ENCODE data around the gene WNK2.
A peak's percentile ranks its signal among the peaks of the same experiment; 100 is the strongest.

WNK2 gene

GRCh38 chr9:93185266-93186214 lies 1.6 kb downstream of the WNK2 start:
- Mint-ChIP-seq H3K4me3 (peak overlapping the region in 1 of 2 donors; percentile 30), H3K4me1 (peaks cover 6 to 8% of the 10 kb centered on the region in 2 donors), H3K27me3 (peaks cover 45 to 56% of the 10 kb centered on the region in 2 donors), H3K9me3 (no peaks in the 10 kb centered on the region), H3K27ac (no peak overlapping the region), H3K36me3 (no peaks in the 10 kb centered on the region)
- ATAC-seq (replicated peaks) (no peak), DNase-seq (no peak)

GRCh38 chr9:93186215-93186945 lies 2.4 kb downstream of the WNK2 start:
- no peak for DNase-seq
- H3K27ac Mint-ChIP-seq, result no peak overlapping the region
- no peaks in the 10 kb centered on the region for H3K36me3 Mint-ChIP-seq
- peaks cover 6 to 8% of the 10 kb centered on the region in 2 donors for H3K4me1 Mint-ChIP-seq
- peaks cover 37 to 48% of the 10 kb centered on the region in 2 donors for H3K27me3 Mint-ChIP-seq
- H3K9me3 Mint-ChIP-seq, result no peaks in the 10 kb centered on the region
- H3K4me3 Mint-ChIP-seq, result no peak overlapping the region
- no peak for ATAC-seq (replicated peaks)

GRCh38 chr9:93187047-93187446 lies 3.1 kb downstream of the WNK2 start:
- H3K27ac Mint-ChIP-seq, result no peak overlapping the region
- H3K36me3 Mint-ChIP-seq, result no peaks in the 10 kb centered on the region
- peaks cover 6 to 8% of the 10 kb centered on the region in 2 donors for H3K4me1 Mint-ChIP-seq
- H3K9me3 Mint-ChIP-seq, result no peaks in the 10 kb centered on the region
- no peak for DNase-seq
- H3K4me3 Mint-ChIP-seq, result no peak overlapping the region
- H3K27me3 Mint-ChIP-seq, result peaks cover 32 to 43% of the 10 kb centered on the region in 2 donors
- ATAC-seq (replicated peaks), result no peak

- DNase-seq (no peak), ATAC-seq (replicated peaks) (no peak)
- Mint-ChIP-seq H3K4me3 (no peak overlapping the region), H3K27ac (no peak overlapping the region), H3K4me1 (peaks cover 6 to 8% of the 10 kb centered on the region in 2 donors), H3K27me3 (peaks cover 32 to 43% of the 10 kb centered on the region in 2 donors), H3K9me3 (no peaks in the 10 kb centered on the region), H3K36me3 (no peaks in the 10 kb centered on the region)
Observed at GRCh38 chr9:93187574-93187973, 3.6 kb downstream of the WNK2 start.

- no peak for DNase-seq
- Mint-ChIP-seq H3K36me3 (no peaks in the 10 kb centered on the region), H3K4me3 (no peak overlapping the region), H3K27ac (no peak overlapping the region), H3K4me1 (peaks cover under 1 to 2% of the 10 kb centered on the region in 2 donors), H3K9me3 (no peaks in the 10 kb centered on the region), H3K27me3 (peaks cover 23 to 33% of the 10 kb centered on the region in 2 donors)
- no peak for ATAC-seq (replicated peaks)
Observed at GRCh38 chr9:93188426-93189368, 4.8 kb downstream of the WNK2 start.

GRCh38 chr9:93189369-93190132 lies 5.6 kb downstream of the WNK2 start:
- no peak overlapping the region for H3K27ac Mint-ChIP-seq
- DNase-seq, result no peak
- H3K4me1 Mint-ChIP-seq, result peaks cover 0 to 2% of the 10 kb centered on the region in 2 donors
- H3K4me3 Mint-ChIP-seq, result no peak overlapping the region
- no peak for ATAC-seq (replicated peaks)
- no peaks in the 10 kb centered on the region for H3K36me3 Mint-ChIP-seq
- H3K9me3 Mint-ChIP-seq, result no peaks in the 10 kb centered on the region
- H3K27me3 Mint-ChIP-seq, result peaks cover 23 to 27% of the 10 kb centered on the region in 2 donors

GRCh38 chr9:93190133-93190525 lies 6.2 kb downstream of the WNK2 start:
- H3K27me3 Mint-ChIP-seq, result peaks cover 23 to 26% of the 10 kb centered on the region in 2 donors
- DNase-seq (no peak), ATAC-seq (replicated peaks) (no peak)
- H3K36me3 Mint-ChIP-seq, result no peaks in the 10 kb centered on the region
- H3K4me1 Mint-ChIP-seq, result peaks cover 0 to 2% of the 10 kb centered on the region in 2 donors
- no peaks in the 10 kb centered on the region for H3K9me3 Mint-ChIP-seq
- H3K27ac Mint-ChIP-seq, result no peak overlapping the region
- no peak overlapping the region for H3K4me3 Mint-ChIP-seq

- Mint-ChIP-seq H3K27ac (no peak overlapping the region), H3K27me3 (peaks cover 18 to 21% of the 10 kb centered on the region in 2 donors)
Observed at GRCh38 chr9:93190656-93191353, 6.9 kb downstream of the WNK2 start.

GRCh38 chr9:93191354-93191660 lies 7.4 kb downstream of the WNK2 start:
- no peak for DNase-seq
- ATAC-seq (replicated peaks), result no peak
- Mint-ChIP-seq H3K4me3 (no peak overlapping the region), H3K9me3 (peaks cover 0 to 1% of the 10 kb centered on the region in 2 donors), H3K27me3 (peaks cover 13 to 16% of the 10 kb centered on the region in 2 donors), H3K36me3 (no peaks in the 10 kb centered on the region), H3K4me1 (no peaks in the 10 kb centered on the region), H3K27ac (no peak overlapping the region)

More at GRCh38 chr9:93190656-93191353, 6.9 kb downstream of the WNK2 start:
- no peaks in the 10 kb centered on the region for H3K36me3 Mint-ChIP-seq
- no peak overlapping the region for H3K4me3 Mint-ChIP-seq
- no peak for ATAC-seq (replicated peaks)
- H3K4me1 Mint-ChIP-seq, result no peaks in the 10 kb centered on the region
- H3K9me3 Mint-ChIP-seq, result no peaks in the 10 kb centered on the region
- no peak for DNase-seq

- Mint-ChIP-seq H3K27me3 (peaks cover under 1 to 5% of the 10 kb centered on the region in 2 donors), H3K36me3 (no peaks in the 10 kb centered on the region), H3K4me3 (no peak overlapping the region), H3K4me1 (no peaks in the 10 kb centered on the region), H3K9me3 (peaks cover 0 to 4% of the 10 kb centered on the region in 2 donors), H3K27ac (no peak overlapping the region)
- ATAC-seq (replicated peaks) (no peak), DNase-seq (no peak)
Observed at GRCh38 chr9:93192721-93193387, 8.9 kb downstream of the WNK2 start.

- ATAC-seq (replicated peaks) (no peak), DNase-seq (no peak)
- peaks cover 0 to 4% of the 10 kb centered on the region in 2 donors for H3K9me3 Mint-ChIP-seq
- no peaks in the 10 kb centered on the region for H3K36me3 Mint-ChIP-seq
- H3K27me3 Mint-ChIP-seq, result peaks cover 0 to 5% of the 10 kb centered on the region in 2 donors
- H3K4me3 Mint-ChIP-seq, result no peak overlapping the region
- H3K4me1 Mint-ChIP-seq, result no peaks in the 10 kb centered on the region
- H3K27ac Mint-ChIP-seq, result no peak overlapping the region
Observed at GRCh38 chr9:93193388-93194220, 9.7 kb downstream of the WNK2 start.

GRCh38 chr9:93194221-93194625 lies 10.3 kb downstream of the WNK2 start:
- no peaks in the 10 kb centered on the region for H3K27me3 Mint-ChIP-seq

More at GRCh38 chr9:93194221-93194625, 10.3 kb downstream of the WNK2 start:
- Mint-ChIP-seq H3K27ac (no peak overlapping the region), H3K4me3 (no peak overlapping the region), H3K4me1 (peaks cover 0 to 3% of the 10 kb centered on the region in 2 donors), H3K9me3 (peaks cover 0 to 4% of the 10 kb centered on the region in 2 donors), H3K36me3 (no peaks in the 10 kb centered on the region)
- DNase-seq (no peak), ATAC-seq (replicated peaks) (no peak)

Measured in stimulated activated naive B cell treated with anti-CD40 and anti-IgM and Interleukin-4, amounts not matched to agents 10 μg/mL and 1 μg/mL and 100 μg/mL, for 72 hours (primary cell).